Common myeloid progenitor, CD34-positive (primary cell): ENCODE results near the gene AKR1A1. TPM values are rescaled to one million over a fixed set of nuclear protein-coding genes. Genes with fewer than 3 reads are reported as not detected.

Source experiments
- CTCF ChIA-PET: fragments of 350-600 bp; sonication (Branson Sonifier 250); formaldehyde crosslinking; loops from one replicate; lab custom pipeline; 2021; ENCODE audit warnings: antibody characterized with exemption; lab: Charles Lee
- POLR2A ChIA-PET: fragments of 350-600 bp; sonication (Branson Sonifier 250); formaldehyde crosslinking; loops from one replicate; lab custom pipeline; 2021; ENCODE audit warnings: antibody characterized with exemption; lab: Charles Lee
- DNase-seq, 3 donors: peaks; one replicate each; pipeline versions ENCODE4 v3.0.0 to v3.0.0-alpha.2; 2013
- H3K27ac ChIP-seq, 2 experiments: 1 replicate in 1 of 2; 2 replicates in 1 of 2; pipeline ENCODE4 v1.7.0; 2013; ENCODE audit warnings: inconsistent platforms in 2 of 2, low read length in 2 of 2, mild to moderate bottlenecking in 2 of 2, low read depth in 1 of 2, moderate library complexity in 1 of 2; ENCODE audit not compliant: severe bottlenecking in 2 of 2, insufficient read depth in 1 of 2, poor library complexity in 1 of 2
- H3K27me3 ChIP-seq, 5 experiments: replicated peaks in 2 of 5; 1 replicate in 3 of 5; 2 replicates in 2 of 5; pipeline versions ENCODE4 v1.6.1 to v1.7.0; 2013; ENCODE audit warnings: low read length in 4 of 5, mild to moderate bottlenecking in 2 of 5, moderate library complexity in 2 of 5, inconsistent platforms in 1 of 5; ENCODE audit not compliant: insufficient read depth in 5 of 5, control insufficient read depth in 4 of 5
- H3K36me3 ChIP-seq, 4 experiments: 1 replicate in 2 of 4; 2 replicates in 2 of 4; pipeline versions ENCODE4 v1.6.1 to v1.7.0; 2013; ENCODE audit warnings: low read length in 3 of 4, control low read depth in 1 of 4, mild to moderate bottlenecking in 1 of 4; ENCODE audit not compliant: control insufficient read depth in 4 of 4, insufficient read depth in 4 of 4
- H3K4me1 ChIP-seq, 4 experiments: 1 replicate in 3 of 4; 2 replicates in 1 of 4; pipeline versions ENCODE4 v1.6.1 to v1.7.1; 2013; ENCODE audit warnings: low read length in 3 of 4, mild to moderate bottlenecking in 3 of 4, control low read depth in 1 of 4, inconsistent platforms in 1 of 4, moderate library complexity in 1 of 4; ENCODE audit not compliant: control insufficient read depth in 4 of 4, insufficient read depth in 4 of 4; ENCODE audit errors: control extremely low read depth in 1 of 4
- H3K4me3 ChIP-seq, 7 experiments: 1 replicate in 4 of 7; 2 replicates in 3 of 7; pipeline versions ENCODE4 v1.5.1 to v1.7.0; 2013; ENCODE audit warnings: mild to moderate bottlenecking in 7 of 7, low read length in 6 of 7, moderate library complexity in 6 of 7, inconsistent platforms in 2 of 7, low read depth in 2 of 7, control low read depth in 1 of 7; ENCODE audit not compliant: insufficient read depth in 4 of 7, control insufficient read depth in 1 of 7; ENCODE audit errors: extremely low read depth in 1 of 7
- H3K9me3 ChIP-seq, 5 experiments: 1 replicate in 4 of 5; 2 replicates in 1 of 5; pipeline versions ENCODE4 v1.6.1 to v1.7.1; 2013; ENCODE audit warnings: low read length in 4 of 5, mild to moderate bottlenecking in 2 of 5, inconsistent platforms in 1 of 5, low read depth in 1 of 5, moderate library complexity in 1 of 5; ENCODE audit not compliant: control insufficient read depth in 4 of 5, insufficient read depth in 2 of 5; ENCODE audit errors: control extremely low read depth in 1 of 5
- WGBS: methylation state at CpG from one replicate; pipeline ENCODE4 v1.1.5; 2013; ENCODE audit not compliant: insufficient coverage; 5-methylcytosine and 5-hydroxymethylcytosine counted together
- polyA plus RNA-seq: library from polyadenylated mRNA; unstranded; fragments of 120-200 nt; gene quantifications from one replicate; pipeline ENCODE4 v1.2.1, GENCODE V29; 2013

Gene AKR1A1
- 147 TPM for polyA plus RNA-seq

DNA sequence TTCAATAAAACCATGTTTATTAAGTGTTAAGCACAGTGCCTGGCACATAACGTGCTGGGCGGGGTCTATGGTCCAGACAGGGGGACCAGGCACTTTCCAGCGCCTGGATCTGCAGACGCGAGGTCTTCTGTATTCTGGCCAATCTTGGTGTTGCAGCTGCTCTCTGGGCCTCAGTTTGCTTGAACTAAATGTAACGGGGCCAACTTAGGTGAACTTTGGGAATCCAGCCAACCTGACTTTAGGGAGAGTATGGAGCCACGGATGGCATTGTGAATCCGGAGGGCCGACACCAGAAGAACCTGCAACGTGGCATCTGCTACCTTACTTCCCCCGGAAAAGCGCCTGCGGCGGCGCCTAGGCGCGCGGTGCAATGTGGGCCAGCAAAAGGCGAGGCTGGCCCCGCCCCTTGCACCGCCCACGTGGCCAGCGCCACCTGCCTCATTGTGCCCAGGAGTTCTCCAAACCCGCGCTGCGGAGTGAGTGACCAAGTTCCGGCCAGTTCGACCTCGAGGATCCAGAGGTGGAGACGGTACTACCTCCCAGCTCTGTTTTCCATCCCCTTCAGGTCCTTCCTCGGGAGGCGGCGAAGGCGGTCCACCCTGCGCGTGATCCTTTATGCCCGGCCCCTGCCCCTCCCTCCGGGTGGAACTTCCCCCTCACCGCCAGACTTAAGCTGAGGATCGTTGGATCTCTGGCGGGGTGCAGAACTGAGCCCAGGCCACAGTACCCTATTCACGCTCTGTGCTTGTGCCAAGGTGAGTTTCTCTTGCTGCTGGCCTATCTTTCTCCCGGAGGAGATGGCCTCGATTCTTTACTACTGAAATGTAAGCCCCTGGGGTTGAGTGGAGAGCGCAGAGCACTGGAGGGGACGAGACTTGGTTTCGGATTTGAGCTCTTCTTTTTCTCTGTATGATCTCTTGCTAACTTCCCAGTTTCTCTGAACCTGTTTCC is at the start of gene AKR1A1:
Gene AKR1A1 (plus strand): TSS at position 426 of the 951 bp plus-strand sequence. CDS start 10,969 bp downstream, outside the sequence.
- H3K9me3 ChIP-seq, result no peaks in the 10 kb centered on the region
- peaks cover 2 to 26% (median 12%) of the 10 kb centered on the region in 4 experiments for H3K36me3 ChIP-seq
- ChIA-PET CTCF (interaction anchor here (1.0 to 5.7 kb wide), 7 partner anchors 8 to 247 kb away, joined by 3 to 59 read pairs (median 4); partner anchors contain the start of gene PRDX1), POLR2A (interaction anchor here (0.6 to 2.7 kb wide), 10 partner anchors 9 to 539 kb away, joined by 3 to 46 read pairs (median 3); partner anchors contain the start of genes PRDX1 and UROD)
- H3K4me1 ChIP-seq, result peaks cover 14 to 41% (median 30%) of the 10 kb centered on the region in 4 experiments
- DNase-seq, result peak; percentile 85 to 94 (median 92)
- H3K27ac ChIP-seq, result peak within 1 kb of the TSS; percentile 66 to 85
- H3K4me3 ChIP-seq, result peak within 1 kb of the TSS; percentile 84 to 99 (median 91)
- H3K27me3 ChIP-seq, result no peaks in the 10 kb centered on the region
- under 1% methylated on average over 43 of the region's 47 CpGs for WGBS

DNA sequence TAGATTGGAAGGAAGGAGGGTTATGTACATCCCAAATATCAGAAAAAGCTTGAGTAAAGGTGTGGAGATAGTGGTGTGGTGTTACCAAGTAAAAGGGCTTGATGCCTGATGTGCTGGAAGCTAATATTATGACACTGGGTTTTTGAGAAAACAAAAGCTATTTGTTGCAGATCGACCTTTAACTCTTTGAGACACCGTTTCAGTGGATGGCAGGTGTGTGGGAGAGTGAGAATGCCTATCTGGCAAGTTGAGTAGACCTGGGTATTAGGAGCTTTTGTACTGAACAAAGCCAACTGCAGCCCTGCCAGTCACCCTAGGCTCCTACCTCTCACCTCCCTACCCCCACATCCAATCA is 49.1 kb upstream of the AKR1A1 start:
- ChIA-PET POLR2A (interaction anchor here (1.1 to 1.3 kb wide), 2 partner anchors 11 to 20 kb away, joined by 3 to 6 read pairs; partner anchors contain the start of gene PRDX1), CTCF (interaction anchor here (0.8 to 4.0 kb wide), 10 partner anchors 8 to 160 kb away, joined by 3 to 41 read pairs (median 7); partner anchors contain the start of genes PRDX1 and TESK2)
- 92% methylated on average over 2 of the region's 2 CpGs for WGBS
- Histone ChIP-seq H3K4me3 (no peak overlapping the region), H3K4me1 (peaks cover 7 to 21% (median 14%) of the 10 kb centered on the region in 4 experiments), H3K27ac (no peak overlapping the region), H3K36me3 (peaks cover 0 to 8% (median 0%) of the 10 kb centered on the region in 4 experiments), H3K9me3 (no peaks in the 10 kb centered on the region), H3K27me3 (no peaks in the 10 kb centered on the region)
- DNase-seq, result no peak

DNA sequence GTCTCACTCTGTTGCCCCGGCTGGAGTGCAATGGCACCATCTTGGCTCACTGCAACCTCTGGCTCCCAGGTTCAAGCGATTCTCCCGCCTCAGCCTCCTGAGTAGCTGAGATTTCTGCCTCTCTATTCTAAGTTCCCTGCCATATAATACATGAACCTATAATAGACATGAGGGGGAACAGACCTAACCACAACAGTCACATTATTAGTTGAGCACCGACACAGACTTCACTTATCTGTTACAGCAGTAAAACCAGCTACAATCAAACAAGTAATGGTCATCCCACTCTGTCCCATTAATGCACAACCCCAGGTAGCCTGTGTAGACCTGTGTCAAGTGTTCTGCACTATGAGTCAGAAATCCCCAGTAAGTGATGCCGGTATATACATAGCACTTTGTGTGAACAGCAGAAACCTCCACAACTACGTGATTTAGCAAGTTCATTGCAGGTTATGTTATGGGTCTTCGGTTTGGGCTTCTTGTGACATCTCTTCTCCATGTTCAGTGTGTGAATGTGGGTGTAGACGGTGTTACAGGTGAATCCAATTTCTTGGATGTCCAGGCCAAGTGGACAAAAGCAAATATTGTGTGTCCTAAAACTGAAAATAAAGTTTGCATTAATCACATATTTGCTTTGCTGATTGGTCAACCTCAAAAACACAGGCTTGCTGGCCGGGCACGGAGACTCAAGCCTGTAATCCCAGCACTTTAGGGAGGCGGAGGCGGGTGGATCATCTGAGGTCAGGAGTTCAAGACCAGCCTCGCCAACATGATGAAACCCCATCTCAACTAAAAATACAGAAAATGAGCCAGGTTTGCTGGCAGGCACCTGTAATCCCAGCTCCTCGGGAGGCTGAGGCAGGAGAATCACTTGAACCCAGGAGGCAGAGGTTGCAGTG is 46.9 kb upstream of the AKR1A1 start:
- Histone ChIP-seq H3K4me1 (peaks cover 7 to 21% (median 14%) of the 10 kb centered on the region in 4 experiments), H3K36me3 (peaks cover 9 to 25% (median 15%) of the 10 kb centered on the region in 4 experiments), H3K27ac (no peak overlapping the region), H3K4me3 (no peak overlapping the region), H3K27me3 (no peaks in the 10 kb centered on the region), H3K9me3 (no peaks in the 10 kb centered on the region)
- no peak for DNase-seq
- ChIA-PET CTCF (interaction anchor here (0.6 to 1.3 kb wide), 4 partner anchors 9 to 66 kb away, joined by 3 to 5 read pairs (median 4); no protein-coding TSS in a partner anchor), POLR2A (interaction anchor here (0.6 kb wide), 1 partner anchor 29 kb away, joined by 3 read pairs; no protein-coding TSS in a partner anchor)
- 96% methylated on average over 13 of the region's 14 CpGs for WGBS

DNA sequence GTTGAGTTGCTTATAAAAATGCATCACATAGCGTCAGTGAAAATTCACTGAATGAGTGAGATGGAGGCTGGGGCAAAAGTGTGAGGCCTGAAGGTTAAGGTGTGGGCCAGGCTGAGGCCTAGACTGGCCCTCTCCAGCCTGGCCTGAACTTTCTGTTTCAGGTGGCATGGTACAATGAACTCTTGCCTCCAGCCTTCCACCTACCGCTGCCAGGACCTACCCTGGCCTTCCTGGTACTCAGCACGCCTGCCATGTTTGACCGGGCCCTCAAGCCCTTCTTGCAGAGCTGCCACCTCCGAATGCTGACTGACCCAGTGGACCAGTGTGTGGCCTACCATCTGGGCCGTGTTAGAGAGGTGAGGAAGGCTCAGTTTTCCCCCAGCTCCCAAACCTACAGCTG is 43.4 kb upstream of the AKR1A1 start:
- Histone ChIP-seq H3K4me1 (peaks cover 0 to 2% (median 0%) of the 10 kb centered on the region in 4 experiments), H3K27ac (peak overlapping the region in 1 of 2 experiments; percentile 0), H3K4me3 (no peak overlapping the region), H3K36me3 (peaks cover 11 to 54% (median 36%) of the 10 kb centered on the region in 4 experiments), H3K9me3 (no peaks in the 10 kb centered on the region), H3K27me3 (no peaks in the 10 kb centered on the region)
- 95% methylated on average over 4 of the region's 6 CpGs for WGBS
- ChIA-PET CTCF (interaction anchor here (0.8 to 8.4 kb wide), 6 partner anchors 12 to 488 kb away, joined by 3 to 225 read pairs (median 4); no protein-coding TSS in a partner anchor), POLR2A (no interaction called here)
- no peak for DNase-seq

DNA sequence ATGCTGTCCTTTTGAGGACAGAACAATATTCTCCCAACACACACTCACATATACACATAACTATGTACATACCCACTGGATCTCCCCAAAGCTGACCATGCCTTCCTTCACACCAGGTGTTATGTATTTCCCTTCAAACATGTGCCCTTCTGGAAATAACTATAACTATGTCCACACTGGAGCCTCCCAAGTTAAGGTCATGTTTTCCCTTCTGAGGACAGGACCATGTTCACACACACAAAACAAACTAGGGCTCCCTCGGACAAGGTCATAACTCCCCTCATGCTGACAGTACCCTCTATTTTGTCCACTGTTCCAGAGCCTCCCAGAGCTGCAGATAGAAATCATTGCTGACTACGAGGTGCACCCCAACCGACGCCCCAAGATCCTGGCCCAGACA is 42.7 kb upstream of the AKR1A1 start:
- Histone ChIP-seq H3K36me3 (peaks cover 11 to 58% (median 39%) of the 10 kb centered on the region in 4 experiments), H3K9me3 (no peaks in the 10 kb centered on the region), H3K27me3 (no peaks in the 10 kb centered on the region), H3K4me1 (peaks cover 0 to 2% (median 0%) of the 10 kb centered on the region in 4 experiments), H3K4me3 (no peak overlapping the region), H3K27ac (peak overlapping the region in 1 of 2 experiments; percentile 0)
- ChIA-PET CTCF (interaction anchor here (1.0 to 8.4 kb wide), 6 partner anchors 10 to 489 kb away, joined by 3 to 225 read pairs (median 4); no protein-coding TSS in a partner anchor), POLR2A (interaction anchor here (1.0 kb wide), 1 partner anchor 8 kb away, joined by 3 read pairs; the partner anchor contains the start of genes CCDC163 and MMACHC)
- WGBS, result 100% methylated on average over 3 of the region's 4 CpGs
- DNase-seq, result no peak
